Omental fat pad (tissue), 4 donors: ENCODE measurements around the gene PIGR. TPM values are rescaled to one million over a fixed set of nuclear protein-coding genes. Genes with fewer than 3 reads are reported as not detected.

Experiments used
- ATAC-seq: fragments of 150-250 bp; one replicate; pipeline ENCODE4 v1.9.1; 2016; ENCODE audit warnings: mild to moderate bottlenecking, moderate library complexity; ENCODE audit not compliant: low FRiP score
- DNase-seq: peaks from one replicate; pipeline ENCODE4 v3.0.0-alpha.2; 2019; ENCODE audit warnings: low spot score
- CTCF ChIP-seq, 3 donors: fragments of 450-650 bp; IDR thresholded peaks; one replicate each; pipeline ENCODE4 v1.5.1; 2016 to 2017; ENCODE audit warnings: antibody characterized with exemption in 3 of 3, mild to moderate bottlenecking in 3 of 3, moderate library complexity in 2 of 3
- total RNA-seq, 4 donors: library from RNA; depleted of rRNA; stranded (reverse); fragments of >200 nt; gene quantifications; one replicate each; pipeline ENCODE4 v1.1.0, GENCODE V29; 2016

The PIGR gene
- total RNA-seq, 4 donors from 2014 or later: 0.24 to 0.44 TPM; not detected in 2

DNA sequence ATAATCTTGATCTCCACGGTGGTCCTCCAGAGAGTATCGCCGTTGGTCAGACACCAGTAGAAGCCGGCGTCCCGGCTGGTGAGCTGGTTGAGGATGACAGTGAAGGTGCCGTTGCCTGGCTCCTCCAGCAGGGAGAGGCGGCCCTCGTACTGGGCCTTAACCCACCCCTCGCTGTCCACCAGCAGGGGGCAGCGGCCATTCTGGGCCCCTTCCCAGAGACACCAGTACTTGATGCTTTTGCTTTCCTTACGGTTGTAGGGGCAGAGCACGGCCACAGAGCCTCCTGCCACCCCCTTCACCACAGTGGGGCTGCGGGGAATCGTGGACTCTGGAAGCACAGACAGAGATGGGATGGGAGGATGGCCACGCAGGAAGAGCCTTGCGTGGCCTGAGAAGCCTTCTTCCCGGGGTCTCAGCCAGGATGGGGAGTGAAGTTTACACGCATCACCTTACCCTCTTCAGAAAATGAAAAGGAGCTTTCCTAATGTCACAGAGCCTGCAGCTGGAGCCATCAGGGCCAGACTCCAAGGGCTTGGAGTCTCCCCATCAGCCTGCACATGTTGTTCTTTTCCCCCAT, 10.7 kb downstream of the PIGR start:
- no peak for ATAC-seq

GRCh38 chr1:206933333-206933945, 12.8 kb downstream of the PIGR start:
- DNase-seq (no peak), ATAC-seq (no peak)

More for the DNA sequence above, 10.7 kb downstream of the PIGR start:
- peak in 1 of 3 donors; percentile 4 for TF ChIP-seq CTCF (IDR thresholded peaks at IDR 0.05)
- no peak for DNase-seq

DNA sequence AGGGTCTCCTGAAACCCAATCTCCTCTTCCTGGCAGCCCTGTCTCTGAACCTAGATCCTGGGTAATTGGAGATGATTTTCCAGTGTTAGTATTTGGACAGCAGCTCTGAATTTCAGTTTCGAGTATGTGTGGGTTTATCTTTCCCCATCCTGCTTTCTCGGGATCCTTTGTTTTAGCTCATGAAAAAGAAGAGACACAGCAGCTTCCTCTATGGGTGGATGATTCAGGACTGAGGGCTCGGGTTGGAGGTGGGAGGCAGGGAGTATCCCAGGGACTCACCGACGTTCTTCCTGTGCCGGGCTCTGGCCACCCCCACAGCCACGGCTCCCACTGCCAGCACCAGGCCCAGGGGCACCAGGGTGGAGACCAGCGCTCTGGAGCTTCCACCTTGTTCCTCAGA, 14.1 kb downstream of the PIGR start:
- DNase-seq (no peak), ATAC-seq (no peak)
- TF ChIP-seq CTCF (IDR thresholded peaks at IDR 0.05): no peak

More at GRCh38 chr1:206933333-206933945, 12.8 kb downstream of the PIGR start:
- peak in 1 of 3 donors; percentile 5 for TF ChIP-seq CTCF (IDR thresholded peaks at IDR 0.05)

GRCh38 chr1:206931709-206932108, 14.6 kb downstream of the PIGR start:
- DNase-seq (no peak), ATAC-seq (no peak)
- no peak for TF ChIP-seq CTCF (IDR thresholded peaks at IDR 0.05)

DNA sequence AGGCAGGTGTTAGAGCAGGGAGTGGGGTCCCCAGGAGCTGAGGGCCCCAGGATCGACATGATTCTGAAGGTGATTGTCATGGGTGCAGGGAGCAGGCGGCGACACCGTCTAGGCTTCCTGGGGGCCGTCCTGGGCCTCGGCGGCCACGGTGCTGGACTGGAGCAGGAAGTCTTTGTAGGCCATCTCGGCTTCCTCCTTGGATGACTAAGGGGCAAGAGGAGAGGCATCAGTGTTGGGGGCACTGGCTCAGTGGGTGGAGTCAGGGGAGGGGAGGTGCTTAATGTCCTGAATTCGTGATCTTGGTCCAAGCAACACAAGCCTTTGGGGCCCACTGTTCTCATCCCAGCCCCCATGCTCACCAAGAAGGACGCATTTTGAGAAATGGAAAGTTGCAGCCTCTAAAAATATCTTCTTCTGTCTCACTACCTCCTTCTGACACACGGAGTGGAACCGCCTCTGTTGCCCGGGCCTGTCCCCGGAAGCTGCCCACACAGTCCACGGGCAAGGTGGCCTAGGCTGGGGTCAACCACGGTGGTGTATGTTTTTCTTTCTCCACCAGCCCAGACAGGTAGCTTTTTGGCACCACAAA, 16.0 kb downstream of the PIGR start:
- ATAC-seq: no peak
- no peak for DNase-seq
- TF ChIP-seq CTCF (IDR thresholded peaks at IDR 0.05): no peak

DNA sequence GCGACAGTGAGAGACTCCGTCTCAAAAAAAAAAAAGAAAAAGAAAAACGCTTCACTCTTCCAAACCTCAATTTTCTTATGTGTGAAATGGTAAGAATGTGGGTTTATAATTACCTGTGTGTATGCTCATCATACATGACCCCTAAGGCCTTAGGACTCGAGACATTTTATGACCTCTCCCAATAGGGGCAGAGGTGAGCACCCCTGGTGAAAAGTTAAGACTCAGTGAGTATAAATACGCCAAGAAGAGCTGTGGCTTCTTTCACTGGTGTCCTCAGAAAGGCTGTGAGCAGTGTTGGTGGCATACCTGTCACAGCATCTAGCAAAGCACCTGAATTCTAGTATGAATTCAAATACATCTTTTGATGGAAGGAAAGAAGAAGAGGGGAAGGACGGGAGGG, 16.7 kb downstream of the PIGR start:
- no peak for TF ChIP-seq CTCF (IDR thresholded peaks at IDR 0.05)

GRCh38 chr1:206926286-206926685, 20.0 kb downstream of the PIGR start:
- DNase-seq (no peak), ATAC-seq (no peak)
- TF ChIP-seq CTCF (IDR thresholded peaks at IDR 0.05): no peak

More for the DNA sequence above, 16.7 kb downstream of the PIGR start:
- ATAC-seq: no peak
- no peak for DNase-seq
